ENCODE data around the gene RUSC2. TPM values are rescaled to one million over a fixed set of nuclear protein-coding genes. Genes with fewer than 3 reads are reported as not detected.

Gene RUSC2
- total and polyA plus RNA-seq, 2 experiments from 2014 or later: 16.6 to 17.7 TPM

DNA sequence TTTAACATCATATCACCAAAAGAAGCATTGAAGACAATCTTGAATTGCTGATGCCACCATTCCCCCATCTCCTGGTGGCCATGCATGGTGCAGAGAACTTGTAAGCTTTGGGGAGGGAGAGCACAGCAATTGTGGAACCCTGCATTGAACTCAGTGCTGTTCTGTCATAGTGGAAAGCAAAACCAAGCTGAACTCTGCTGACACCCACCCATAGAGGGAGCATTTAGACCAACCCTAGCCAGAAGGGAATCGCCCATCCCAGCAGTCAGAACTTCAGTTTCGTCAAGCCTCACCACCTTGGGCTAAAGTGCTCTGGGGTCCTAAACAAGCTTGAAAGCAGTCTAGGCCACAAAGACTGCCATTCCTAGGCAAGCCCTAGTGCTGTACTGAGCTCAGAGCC is 37.4 kb upstream of the RUSC2 start:
- Histone ChIP-seq H2AFZ (no peak overlapping the region), H3K27ac (no peak overlapping the region)
- no peak for TF ChIP-seq EZH2phosphoT487 (IDR thresholded peaks at IDR 0.05; ENCODE audit: low read depth, severe bottlenecking, unreplicated experiment)
- TF ChIP-seq EZH2 (IDR thresholded peaks at IDR 0.05; ENCODE audit: borderline replicate concordance): no peak
- TF ChIP-seq, protein P1, sequence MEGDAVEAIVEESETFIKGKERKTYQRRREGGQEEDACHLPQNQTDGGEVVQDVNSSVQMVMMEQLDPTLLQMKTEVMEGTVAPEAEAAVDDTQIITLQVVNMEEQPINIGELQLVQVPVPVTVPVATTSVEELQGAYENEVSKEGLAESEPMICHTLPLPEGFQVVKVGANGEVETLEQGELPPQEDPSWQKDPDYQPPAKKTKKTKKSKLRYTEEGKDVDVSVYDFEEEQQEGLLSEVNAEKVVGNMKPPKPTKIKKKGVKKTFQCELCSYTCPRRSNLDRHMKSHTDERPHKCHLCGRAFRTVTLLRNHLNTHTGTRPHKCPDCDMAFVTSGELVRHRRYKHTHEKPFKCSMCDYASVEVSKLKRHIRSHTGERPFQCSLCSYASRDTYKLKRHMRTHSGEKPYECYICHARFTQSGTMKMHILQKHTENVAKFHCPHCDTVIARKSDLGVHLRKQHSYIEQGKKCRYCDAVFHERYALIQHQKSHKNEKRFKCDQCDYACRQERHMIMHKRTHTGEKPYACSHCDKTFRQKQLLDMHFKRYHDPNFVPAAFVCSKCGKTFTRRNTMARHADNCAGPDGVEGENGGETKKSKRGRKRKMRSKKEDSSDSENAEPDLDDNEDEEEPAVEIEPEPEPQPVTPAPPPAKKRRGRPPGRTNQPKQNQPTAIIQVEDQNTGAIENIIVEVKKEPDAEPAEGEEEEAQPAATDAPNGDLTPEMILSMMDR (IDR thresholded peaks at IDR 0.05; ENCODE audit: poor library complexity): no peak

DNA sequence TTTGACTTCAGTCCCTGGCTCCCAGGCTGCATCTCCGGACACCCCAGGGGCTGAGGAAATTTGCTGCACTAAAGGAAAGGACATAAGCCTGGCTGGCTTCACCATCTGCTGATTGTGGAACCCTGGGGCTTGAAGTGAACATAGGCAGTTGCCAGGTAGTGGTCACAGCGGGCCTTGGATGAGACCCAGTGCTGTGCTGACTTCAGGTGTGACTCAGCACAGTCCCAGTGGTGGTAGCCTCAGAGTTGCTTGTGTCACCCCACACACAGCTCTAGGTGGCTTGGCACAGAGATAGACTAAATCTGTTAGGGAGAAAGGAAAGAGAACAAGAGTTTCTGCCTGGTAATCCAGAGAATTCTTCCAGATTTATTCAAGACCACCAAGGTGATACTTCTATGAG is 36.1 kb upstream of the RUSC2 start:
- no peaks in the 10 kb centered on the region for H3K9me3 ChIP-seq (ENCODE audit: low read depth)
- no peak overlapping the region for H3K27ac ChIP-seq
- H3K4me1 ChIP-seq (ENCODE audit: insufficient read depth): peaks cover 4% of the 10 kb centered on the region
- H3K4me2 ChIP-seq: no peak overlapping the region
- H3K4me3 ChIP-seq: no peak overlapping the region
- no peaks in the 10 kb centered on the region for H3K36me3 ChIP-seq (replicated peaks; ENCODE audit: insufficient read depth, low read depth)
- TF ChIP-seq, protein P1 (IDR thresholded peaks at IDR 0.05; ENCODE audit: poor library complexity): no peak
- TF ChIP-seq EZH2phosphoT487 (IDR thresholded peaks at IDR 0.05; ENCODE audit: low read depth, severe bottlenecking, unreplicated experiment) (no peak), EZH2 (IDR thresholded peaks at IDR 0.05; ENCODE audit: borderline replicate concordance) (no peak)
- WGBS (ENCODE audit: low lambda C conversion rate, missing lambda C conversion rate): 87% methylated on average over 2 of the region's 2 CpGs
- H2AFZ ChIP-seq: no peak overlapping the region
- no peaks in the 10 kb centered on the region for H3K27me3 ChIP-seq
- H4K20me1 ChIP-seq (ENCODE audit: insufficient read depth, poor library complexity, severe bottlenecking): no peaks in the 10 kb centered on the region
- H3K9me2 ChIP-seq (replicated peaks; ENCODE audit: insufficient read depth): no peaks in the 10 kb centered on the region
- DNase-seq (ENCODE audit: low spot score): no peak
- no peaks in the 10 kb centered on the region for H3K79me2 ChIP-seq

More for the DNA sequence above, 37.4 kb upstream of the RUSC2 start:
- Histone ChIP-seq H3K36me3 (replicated peaks; ENCODE audit: insufficient read depth, low read depth) (no peaks in the 10 kb centered on the region), H3K4me2 (no peak overlapping the region), H3K4me3 (no peak overlapping the region), H3K9me2 (replicated peaks; ENCODE audit: insufficient read depth) (no peaks in the 10 kb centered on the region), H3K27me3 (no peaks in the 10 kb centered on the region), H3K4me1 (ENCODE audit: insufficient read depth) (peaks cover 14% of the 10 kb centered on the region), H3K9me3 (ENCODE audit: low read depth) (no peaks in the 10 kb centered on the region), H3K79me2 (no peaks in the 10 kb centered on the region), H4K20me1 (ENCODE audit: insufficient read depth, poor library complexity, severe bottlenecking) (no peaks in the 10 kb centered on the region)
- WGBS (ENCODE audit: low lambda C conversion rate, missing lambda C conversion rate): 81% methylated on average over 2 of the region's 2 CpGs
- no peak for DNase-seq (ENCODE audit: low spot score)

DNA sequence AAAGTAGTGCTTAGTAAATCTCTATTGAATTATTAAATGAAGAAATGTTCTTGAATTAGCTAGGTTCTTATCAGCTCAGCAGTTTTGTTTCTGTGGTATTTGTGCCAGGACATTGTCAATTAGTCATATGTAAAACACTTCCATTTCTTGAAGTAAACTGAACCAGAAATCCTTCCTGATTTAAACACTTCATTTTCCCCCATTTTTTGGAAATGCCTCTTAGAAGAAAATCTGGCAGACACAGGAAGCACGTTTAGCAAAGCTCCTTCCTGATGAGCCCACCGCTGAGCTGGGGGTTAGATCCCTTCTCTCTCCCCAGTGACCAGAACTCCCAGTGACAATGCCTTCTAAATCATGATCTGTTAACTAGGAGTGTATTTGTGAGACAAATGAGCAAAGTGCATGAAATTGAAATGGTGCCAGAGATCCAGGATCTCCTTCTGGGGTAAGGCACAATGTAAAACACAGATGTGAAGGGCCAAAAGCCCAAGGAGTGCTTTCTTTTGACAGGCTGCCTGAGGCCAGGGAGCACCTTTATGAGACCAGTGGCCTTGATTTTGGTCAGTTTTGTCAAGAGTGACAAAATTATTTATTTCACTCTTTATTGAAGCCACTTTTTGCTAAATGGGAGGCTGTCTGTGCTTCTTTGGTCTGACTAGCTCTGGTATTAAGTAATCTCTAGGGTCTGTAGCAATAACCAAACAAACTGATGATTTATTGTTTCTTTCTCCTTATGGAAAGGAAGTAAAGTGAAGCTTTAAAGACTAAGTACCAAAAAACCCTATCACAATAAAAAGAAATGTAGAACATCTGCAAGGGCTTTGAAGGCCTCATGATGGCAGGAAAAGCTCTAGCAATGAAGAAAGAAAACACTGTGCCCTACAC is 25.5 kb upstream of the RUSC2 start:
- no peak for DNase-seq (ENCODE audit: low spot score)
- H4K20me1 ChIP-seq (ENCODE audit: insufficient read depth, poor library complexity, severe bottlenecking): no peaks in the 10 kb centered on the region
- H3K36me3 ChIP-seq (replicated peaks; ENCODE audit: insufficient read depth, low read depth): no peaks in the 10 kb centered on the region
- no peaks in the 10 kb centered on the region for H3K79me2 ChIP-seq
- H3K9me2 ChIP-seq (replicated peaks; ENCODE audit: insufficient read depth): no peaks in the 10 kb centered on the region
- H3K27ac ChIP-seq: no peak overlapping the region
- TF ChIP-seq EZH2phosphoT487 (IDR thresholded peaks at IDR 0.05; ENCODE audit: low read depth, severe bottlenecking, unreplicated experiment) (no peak), EZH2 (IDR thresholded peaks at IDR 0.05; ENCODE audit: borderline replicate concordance) (no peak)
- TF ChIP-seq, protein P1 (IDR thresholded peaks at IDR 0.05; ENCODE audit: poor library complexity): no peak
- H3K4me2 ChIP-seq: no peak overlapping the region
- H2AFZ ChIP-seq: no peak overlapping the region
- no peaks in the 10 kb centered on the region for H3K9me3 ChIP-seq (ENCODE audit: low read depth)
- no peak overlapping the region for H3K4me3 ChIP-seq
- 54% methylated on average over 2 of the region's 2 CpGs for WGBS (ENCODE audit: low lambda C conversion rate, missing lambda C conversion rate)
- no peaks in the 10 kb centered on the region for H3K27me3 ChIP-seq
- H3K4me1 ChIP-seq (ENCODE audit: insufficient read depth): no peaks in the 10 kb centered on the region

All from hepatocyte (in vitro differentiated cells).